Measurements from ENCODE around the gene GPHN. TPM values are rescaled to one million over a fixed set of nuclear protein-coding genes. Genes with fewer than 3 reads are reported as not detected.
A peak's percentile ranks its signal among the peaks of the same experiment; 100 is the strongest.

GPHN gene
- total RNA-seq, 1 donor from 2014 or later, result 24.9 TPM

DNA sequence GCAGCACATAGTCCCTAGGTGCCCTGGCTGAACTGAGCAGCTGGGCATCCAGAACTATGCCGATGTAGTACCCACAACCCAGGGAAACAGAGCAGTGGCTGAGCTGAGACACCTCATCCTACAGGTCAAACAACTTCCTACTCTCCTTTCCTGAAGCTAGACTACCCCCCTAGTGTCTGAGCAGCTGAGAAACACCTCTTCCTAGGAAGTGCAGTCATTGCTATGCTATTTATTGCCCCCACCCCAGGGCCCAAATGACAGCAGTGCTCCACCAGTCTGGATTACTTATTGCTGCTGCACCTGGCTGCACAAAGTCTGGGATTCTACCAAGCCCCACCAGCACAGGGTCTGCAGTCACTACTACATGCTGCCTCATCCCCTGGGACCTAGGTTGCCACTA is 664.6 kb downstream of the GPHN start:
- TF ChIP-seq CTCF (IDR thresholded peaks at IDR 0.05; ENCODE audit: unreplicated experiment), result no peak
- Mint-ChIP-seq H3K27me3 (no peaks in the 10 kb centered on the region), H3K4me3 (ENCODE audit: low read depth) (no peak overlapping the region), H3K9me3 (ENCODE audit: low read depth) (peaks cover 13% of the 10 kb centered on the region), H3K27ac (peak overlapping the region; percentile 63), H3K36me3 (ENCODE audit: insufficient read depth) (peaks cover 9% of the 10 kb centered on the region), H3K4me1 (ENCODE audit: low read depth) (peaks cover 5% of the 10 kb centered on the region)
- no peak for DNase-seq (ENCODE audit: low spot score, unreplicated experiment)

GRCh38 chr14:67173719-67174118 is 665.8 kb downstream of the GPHN start:
- DNase-seq (ENCODE audit: low spot score, unreplicated experiment), result no peak
- Mint-ChIP-seq H3K27me3 (no peaks in the 10 kb centered on the region), H3K4me3 (ENCODE audit: low read depth) (no peak overlapping the region), H3K9me3 (ENCODE audit: low read depth) (peaks cover 22% of the 10 kb centered on the region), H3K36me3 (ENCODE audit: insufficient read depth) (peaks cover 16% of the 10 kb centered on the region), H3K4me1 (ENCODE audit: low read depth) (no peaks in the 10 kb centered on the region), H3K27ac (no peak overlapping the region)
- no peak for TF ChIP-seq CTCF (IDR thresholded peaks at IDR 0.05; ENCODE audit: unreplicated experiment)

DNA sequence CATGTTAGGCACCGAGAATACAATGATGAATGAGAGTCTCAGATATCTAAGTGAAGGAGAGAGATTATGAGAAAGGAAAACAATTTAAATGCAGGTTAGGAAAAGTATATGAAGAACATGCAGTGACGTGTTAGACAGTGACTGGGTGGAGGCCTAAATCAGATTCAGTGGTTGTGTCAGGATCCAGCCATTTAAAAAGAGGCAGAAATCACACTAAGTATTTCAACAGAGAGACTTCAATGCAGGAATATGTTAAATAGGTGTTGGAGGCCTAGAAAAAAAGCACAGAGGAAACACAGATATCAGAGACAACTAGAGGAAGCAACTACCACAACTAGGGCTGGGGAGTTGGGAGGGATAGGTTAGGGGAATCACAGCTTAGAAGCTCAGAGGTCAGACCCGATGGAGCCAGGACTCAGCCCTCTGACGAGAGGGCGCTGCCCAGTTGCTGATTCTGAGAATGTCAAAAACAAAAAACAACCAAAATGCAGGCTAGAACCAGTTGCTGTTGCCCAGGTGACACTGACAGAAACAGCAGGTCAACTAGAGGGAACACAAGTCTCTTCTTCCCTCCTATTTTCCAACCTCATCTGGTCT is 678.3 kb downstream of the GPHN start:
- DNase-seq (ENCODE audit: low spot score, unreplicated experiment), result no peak
- TF ChIP-seq CTCF (IDR thresholded peaks at IDR 0.05; ENCODE audit: unreplicated experiment), result no peak
- Mint-ChIP-seq H3K27me3 (no peaks in the 10 kb centered on the region), H3K27ac (no peak overlapping the region), H3K4me3 (ENCODE audit: low read depth) (no peak overlapping the region), H3K36me3 (ENCODE audit: insufficient read depth) (peaks cover under 1% of the 10 kb centered on the region), H3K4me1 (ENCODE audit: low read depth) (no peaks in the 10 kb centered on the region), H3K9me3 (ENCODE audit: low read depth) (no peaks in the 10 kb centered on the region)

DNA sequence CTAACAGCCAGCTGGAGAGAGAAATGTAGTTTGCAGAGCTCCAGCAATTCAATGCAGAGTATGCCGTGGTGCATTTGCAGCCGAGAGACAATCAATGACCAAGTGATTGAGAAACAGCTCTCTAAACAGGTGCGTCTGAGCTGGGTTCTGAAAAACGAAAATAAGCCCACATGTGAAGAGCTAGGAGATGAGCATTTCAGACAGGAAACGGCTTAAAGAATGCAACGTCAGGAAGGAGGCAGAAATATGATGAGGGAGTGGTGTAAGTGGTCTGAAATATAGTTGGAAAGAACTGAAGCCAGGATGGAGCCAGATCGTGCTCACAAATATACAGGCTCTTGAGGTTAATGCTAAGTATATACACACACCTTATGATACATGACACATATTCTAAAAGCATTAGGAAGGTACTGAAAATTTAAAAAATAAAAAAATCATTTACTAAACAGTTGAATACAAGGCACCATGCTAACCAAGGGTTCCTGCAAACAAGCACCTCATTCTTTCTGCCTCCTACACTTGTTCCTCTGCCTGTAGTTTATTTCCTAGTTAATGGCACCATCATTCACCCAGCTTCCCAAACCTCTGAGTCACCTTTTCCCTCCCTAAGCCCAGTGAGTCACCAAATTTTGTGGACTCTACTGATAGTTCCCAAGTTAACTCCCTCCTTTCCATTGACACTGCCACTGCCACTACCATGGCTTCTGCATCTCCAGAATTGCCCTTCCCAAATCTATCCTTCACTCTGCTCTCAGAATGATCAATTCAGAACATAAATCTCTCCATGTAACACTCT is 679.0 kb downstream of the GPHN start:
- Mint-ChIP-seq H3K4me1 (ENCODE audit: low read depth) (no peaks in the 10 kb centered on the region), H3K27ac (no peak overlapping the region), H3K9me3 (ENCODE audit: low read depth) (no peaks in the 10 kb centered on the region), H3K4me3 (ENCODE audit: low read depth) (no peak overlapping the region), H3K27me3 (no peaks in the 10 kb centered on the region), H3K36me3 (ENCODE audit: insufficient read depth) (no peaks in the 10 kb centered on the region)
- DNase-seq (ENCODE audit: low spot score, unreplicated experiment), result no peak
- TF ChIP-seq CTCF (IDR thresholded peaks at IDR 0.05; ENCODE audit: unreplicated experiment), result no peak

GRCh38 chr14:67187826-67188225 is 679.9 kb downstream of the GPHN start:
- Mint-ChIP-seq H3K4me1 (ENCODE audit: low read depth) (no peaks in the 10 kb centered on the region), H3K9me3 (ENCODE audit: low read depth) (no peaks in the 10 kb centered on the region), H3K27ac (no peak overlapping the region), H3K36me3 (ENCODE audit: insufficient read depth) (no peaks in the 10 kb centered on the region), H3K27me3 (no peaks in the 10 kb centered on the region), H3K4me3 (ENCODE audit: low read depth) (no peak overlapping the region)
- no peak for DNase-seq (ENCODE audit: low spot score, unreplicated experiment)
- no peak for TF ChIP-seq CTCF (IDR thresholded peaks at IDR 0.05; ENCODE audit: unreplicated experiment)

Measured in progenitor cell of endocrine pancreas (in vitro differentiated cells).